Measurements from ENCODE around the gene LRRC1.

The LRRC1 gene

GRCh38 chr6:53851561-53851960 lies 56.8 kb downstream of the LRRC1 start:
- no peak for DNase-seq

- no peak for DNase-seq
Observed at GRCh38 chr6:53852805-53853204, 58.0 kb downstream of the LRRC1 start.

GRCh38 chr6:53854843-53855567 lies 60.2 kb downstream of the LRRC1 start:
- DNase-seq: no peak

- no peak for DNase-seq
Observed at GRCh38 chr6:53855940-53856339, 61.1 kb downstream of the LRRC1 start.

GRCh38 chr6:53857318-53858094 lies 62.7 kb downstream of the LRRC1 start:
- no peak for DNase-seq

GRCh38 chr6:53858196-53858595 lies 63.4 kb downstream of the LRRC1 start:
- DNase-seq: no peak

- no peak for DNase-seq
Observed at GRCh38 chr6:53858913-53859312, 64.1 kb downstream of the LRRC1 start.

GRCh38 chr6:53860511-53860910 lies 65.7 kb downstream of the LRRC1 start:
- DNase-seq: no peak

GRCh38 chr6:53861518-53861917 lies 66.7 kb downstream of the LRRC1 start:
- no peak for DNase-seq

- no peak for DNase-seq
Observed at GRCh38 chr6:53862662-53863462, 68.1 kb downstream of the LRRC1 start.

GRCh38 chr6:53864781-53865180 lies 70.0 kb downstream of the LRRC1 start:
- no peak for DNase-seq

- DNase-seq: no peak
Observed at GRCh38 chr6:53866226-53866625, 71.4 kb downstream of the LRRC1 start.

- no peak for DNase-seq
Observed at GRCh38 chr6:53868626-53869025, 73.8 kb downstream of the LRRC1 start.

GRCh38 chr6:53869964-53870363 lies 75.2 kb downstream of the LRRC1 start:
- no peak for DNase-seq

- no peak for DNase-seq
Observed at GRCh38 chr6:53873922-53874321, 79.1 kb downstream of the LRRC1 start.

GRCh38 chr6:53874964-53875363 lies 80.2 kb downstream of the LRRC1 start:
- DNase-seq: no peak

- no peak for DNase-seq
Observed at GRCh38 chr6:53877151-53877550, 82.3 kb downstream of the LRRC1 start.

- no peak for DNase-seq
Observed at GRCh38 chr6:53878808-53879207, 84.0 kb downstream of the LRRC1 start.

- DNase-seq: no peak
Observed at GRCh38 chr6:53879608-53880007, 84.8 kb downstream of the LRRC1 start.

- DNase-seq: no peak
Observed at GRCh38 chr6:53887316-53887715, 92.5 kb downstream of the LRRC1 start.

GRCh38 chr6:53888931-53889330 lies 94.1 kb downstream of the LRRC1 start:
- no peak for DNase-seq

- DNase-seq: no peak
Observed at GRCh38 chr6:53889365-53889764, 94.6 kb downstream of the LRRC1 start.

GRCh38 chr6:53892707-53893106 lies 97.9 kb downstream of the LRRC1 start:
- DNase-seq: no peak

- no peak for DNase-seq
Observed at GRCh38 chr6:53894091-53894490, 99.3 kb downstream of the LRRC1 start.

All from CD4-positive, alpha-beta T cell treated with Interleukin-15 for 1 hour (primary cell).